GM12865 (cell line): Measurements from ENCODE around the gene OR4Q3.
"Not testable (repeated sequence)": the region's sequence is repeated elsewhere in the genome, so short reads cannot be mapped to it uniquely, and the experiment has no call there.

Experiments
- DNase-seq: peaks from one replicate; pipeline ENCODE4 v3.0.0; 2010; ENCODE audit warnings: low read depth
- H3K4me3 ChIP-seq: 2 replicates; pipeline ENCODE4 v1.5.1; 2011; ENCODE audit warnings: mild to moderate bottlenecking, low read depth, low read length, control low read depth
- TF ChIP-seq, protein P1 (sequence below): IDR thresholded peaks from 2 replicates; pipeline ENCODE4 v1.5.1; 2011; ENCODE audit warnings: low read length, control low read depth, low read depth, inconsistent platforms; ENCODE audit not compliant: insufficient read depth; ENCODE audit errors: missing control alignments

Gene OR4Q3

DNA sequence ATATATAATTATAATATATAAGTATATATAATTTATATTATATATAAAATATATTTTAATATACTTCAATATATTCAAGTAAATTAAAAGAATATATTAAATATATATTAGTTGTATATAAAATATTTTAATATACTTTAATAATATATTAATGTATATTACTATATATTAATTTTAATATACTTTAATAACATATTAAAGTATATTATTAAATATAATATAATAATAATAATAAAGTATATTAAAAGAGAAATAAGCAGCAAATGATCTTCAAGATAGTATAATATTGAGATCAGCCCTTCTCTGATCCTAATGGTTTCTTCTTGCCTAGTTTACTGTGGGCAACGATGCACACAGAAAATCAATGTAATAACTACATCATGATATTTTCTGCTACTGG is 32.2 kb downstream of the OR4Q3 start:
- TF ChIP-seq, protein P1, sequence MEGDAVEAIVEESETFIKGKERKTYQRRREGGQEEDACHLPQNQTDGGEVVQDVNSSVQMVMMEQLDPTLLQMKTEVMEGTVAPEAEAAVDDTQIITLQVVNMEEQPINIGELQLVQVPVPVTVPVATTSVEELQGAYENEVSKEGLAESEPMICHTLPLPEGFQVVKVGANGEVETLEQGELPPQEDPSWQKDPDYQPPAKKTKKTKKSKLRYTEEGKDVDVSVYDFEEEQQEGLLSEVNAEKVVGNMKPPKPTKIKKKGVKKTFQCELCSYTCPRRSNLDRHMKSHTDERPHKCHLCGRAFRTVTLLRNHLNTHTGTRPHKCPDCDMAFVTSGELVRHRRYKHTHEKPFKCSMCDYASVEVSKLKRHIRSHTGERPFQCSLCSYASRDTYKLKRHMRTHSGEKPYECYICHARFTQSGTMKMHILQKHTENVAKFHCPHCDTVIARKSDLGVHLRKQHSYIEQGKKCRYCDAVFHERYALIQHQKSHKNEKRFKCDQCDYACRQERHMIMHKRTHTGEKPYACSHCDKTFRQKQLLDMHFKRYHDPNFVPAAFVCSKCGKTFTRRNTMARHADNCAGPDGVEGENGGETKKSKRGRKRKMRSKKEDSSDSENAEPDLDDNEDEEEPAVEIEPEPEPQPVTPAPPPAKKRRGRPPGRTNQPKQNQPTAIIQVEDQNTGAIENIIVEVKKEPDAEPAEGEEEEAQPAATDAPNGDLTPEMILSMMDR: no peak

DNA sequence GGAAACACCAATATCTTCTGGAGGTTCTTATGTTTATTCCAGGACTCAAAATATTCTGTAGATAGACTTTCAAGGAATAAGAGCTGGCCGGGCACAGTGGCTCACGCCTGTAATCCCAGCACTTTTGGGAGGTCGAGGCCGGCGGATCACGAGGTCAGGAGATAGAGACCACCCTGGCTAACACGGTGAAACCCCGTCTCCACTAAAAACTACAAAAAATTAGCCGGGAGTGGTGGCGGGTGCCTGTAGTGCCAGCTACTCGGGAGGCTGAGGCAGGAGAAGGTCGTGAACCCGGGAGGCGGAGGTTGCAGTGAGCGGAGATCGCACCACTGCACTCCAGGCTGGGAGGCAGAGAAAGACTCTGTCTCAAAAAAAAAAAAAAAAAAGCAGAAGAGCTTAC is 42.5 kb downstream of the OR4Q3 start:
- DNase-seq, H3K4me3 ChIP-seq: not testable (repeated sequence)

More for the DNA sequence above, 32.2 kb downstream of the OR4Q3 start:
- no peak overlapping the region for H3K4me3 ChIP-seq
- no peak for DNase-seq

DNA sequence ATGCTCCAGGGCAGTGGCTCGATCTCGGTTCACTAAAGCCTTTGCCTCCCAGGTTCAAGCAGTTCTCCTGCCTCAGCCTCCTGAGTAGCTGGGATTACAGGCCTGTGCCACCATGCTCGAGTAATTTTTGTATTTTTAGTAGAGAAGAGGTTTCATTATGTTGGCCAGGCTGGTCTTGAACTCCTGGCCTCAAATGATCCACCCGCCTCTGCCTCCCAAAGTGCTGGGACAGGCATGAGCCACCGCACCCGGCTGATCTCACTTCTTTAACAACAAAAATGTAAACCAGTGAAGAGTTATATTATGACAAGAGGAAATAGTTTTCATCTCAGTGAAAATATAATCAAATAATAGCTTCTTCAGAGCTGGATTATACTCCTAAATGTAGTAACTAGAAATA is 43.9 kb downstream of the OR4Q3 start:
- H3K4me3 ChIP-seq, DNase-seq: not testable (repeated sequence)

DNA sequence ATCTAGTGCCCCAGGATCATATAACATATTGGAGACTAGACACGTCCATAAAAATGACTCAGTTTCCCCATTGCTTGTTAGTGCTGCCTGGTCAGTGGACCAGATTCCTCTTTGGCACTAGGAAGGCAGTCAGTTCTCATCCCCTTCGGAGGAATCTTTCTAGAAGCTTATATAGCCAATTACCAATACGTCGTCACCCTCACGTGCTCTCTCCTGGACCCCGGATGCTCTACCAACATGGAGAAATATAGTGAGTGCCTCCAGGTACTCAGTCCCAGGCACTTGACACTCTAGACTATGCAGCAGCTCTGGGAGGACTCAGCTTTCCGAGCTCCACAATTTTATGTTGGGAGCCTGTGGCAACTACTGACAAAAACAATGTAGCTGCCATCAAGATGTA is 44.8 kb downstream of the OR4Q3 start:
- not testable (repeated sequence) for DNase-seq, H3K4me3 ChIP-seq

- not testable (repeated sequence) for H3K4me3 ChIP-seq, DNase-seq
Observed at GRCh38 chr14:19796520-19797108, 53.2 kb downstream of the OR4Q3 start.
